Cardiac septum (tissue), 1 donor: Measurements from ENCODE around the gene C14orf93. TPM values are rescaled to one million over a fixed set of nuclear protein-coding genes. Genes with fewer than 3 reads are reported as not detected.
A peak's percentile ranks its signal among the peaks of the same experiment; 100 is the strongest.

ENCODE experiments used
- DNase-seq: peaks from one replicate; pipeline ENCODE4 v3.0.0-alpha.2; 2020; ENCODE audit warnings: low spot score
- intact Hi-C: fragments of 100-400 bp; cut with DNase I; formaldehyde crosslinking; loops from one replicate; pipeline ENCODE4 v1.14.0; 2022
- long read RNA-seq: library from polyadenylated mRNA; unstranded; transcript quantifications from one replicate; pipeline ENCODE4 v2.0.0, GENCODE V29; 2021
- total RNA-seq: library from RNA; stranded (reverse); fragmentation: NEBNext Ultra II Directional; extraction: Animal tissue kit (Norgen Biotek cat#: 25700); gene quantifications from one replicate; pipeline ENCODE4 v1.2.1, GENCODE V29; 2021
- donor health status: DM: no; HTN: no; CAD: no.

Gene C14orf93, protein sequence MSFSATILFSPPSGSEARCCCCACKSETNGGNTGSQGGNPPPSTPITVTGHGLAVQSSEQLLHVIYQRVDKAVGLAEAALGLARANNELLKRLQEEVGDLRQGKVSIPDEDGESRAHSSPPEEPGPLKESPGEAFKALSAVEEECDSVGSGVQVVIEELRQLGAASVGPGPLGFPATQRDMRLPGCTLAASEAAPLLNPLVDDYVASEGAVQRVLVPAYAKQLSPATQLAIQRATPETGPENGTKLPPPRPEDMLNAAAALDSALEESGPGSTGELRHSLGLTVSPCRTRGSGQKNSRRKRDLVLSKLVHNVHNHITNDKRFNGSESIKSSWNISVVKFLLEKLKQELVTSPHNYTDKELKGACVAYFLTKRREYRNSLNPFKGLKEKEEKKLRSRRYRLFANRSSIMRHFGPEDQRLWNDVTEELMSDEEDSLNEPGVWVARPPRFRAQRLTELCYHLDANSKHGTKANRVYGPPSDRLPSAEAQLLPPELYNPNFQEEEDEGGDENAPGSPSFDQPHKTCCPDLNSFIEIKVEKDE
- 3.7 TPM for total RNA-seq
- long read RNA-seq, partial matches to known transcripts: 2 of 10 reads
- long read RNA-seq, other reads (novel, unspliced or antisense): 6 of 10 reads

DNA sequence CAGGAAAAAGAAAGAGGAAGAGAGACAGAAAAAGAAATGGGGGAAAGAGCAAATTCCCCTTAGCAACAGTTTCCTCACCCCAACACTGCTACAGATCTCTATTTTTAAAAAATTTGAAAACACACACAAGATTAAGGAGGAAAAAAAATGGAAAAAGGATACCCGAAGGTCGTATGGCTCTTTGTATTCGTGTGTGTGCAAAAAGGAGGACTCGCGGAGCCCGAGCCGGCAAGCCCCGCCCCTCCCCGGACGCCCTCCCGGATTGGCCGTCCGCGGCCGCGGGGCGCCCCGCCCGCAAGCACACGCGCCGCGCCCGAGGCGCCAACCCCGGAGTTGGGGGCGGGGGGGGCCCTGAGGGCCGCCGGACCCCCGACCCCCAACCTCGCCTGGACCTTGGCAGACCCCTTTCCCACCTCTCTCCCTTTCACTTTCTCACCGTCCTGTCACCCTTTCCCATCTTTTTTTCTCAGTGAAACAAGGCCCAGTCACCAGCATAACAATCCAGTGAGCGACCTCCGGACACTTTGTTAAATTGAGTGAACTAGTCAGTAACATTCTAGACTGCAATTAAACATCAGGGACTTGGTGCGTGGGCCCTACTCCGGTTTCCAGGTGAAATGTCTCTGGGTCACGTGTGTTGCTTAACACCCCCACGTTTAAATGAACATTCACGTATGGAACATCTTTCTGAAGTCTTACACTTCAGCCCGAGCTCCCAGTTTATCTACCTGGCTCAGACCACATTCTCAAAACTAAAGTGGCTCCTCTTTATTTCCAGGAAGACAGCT lies at the start of gene C14orf93:
Gene C14orf93 (minus strand): TSS at position 205 of the 788 bp plus-strand sequence. CDS start 11,120 bp downstream, outside the sequence.
- DNase-seq: peak; percentile 89
- intact Hi-C loops: loop anchor here (5.0 kb wide), 1 partner anchor 47 kb away; the partner anchor contains the start of gene CDH24

- intact Hi-C loops: loop anchor here (1.0 to 5.0 kb wide), 2 partner anchors 52 to 73 kb away; no protein-coding TSS in a partner anchor
- no peak for DNase-seq
Observed at GRCh38 chr14:23058654-23059504, 48.9 kb upstream of the C14orf93 start.

GRCh38 chr14:23057757-23058653 lies 48.1 kb upstream of the C14orf93 start:
- intact Hi-C loops: loop anchor here (1.0 to 5.0 kb wide), 2 partner anchors 51 to 72 kb away; no protein-coding TSS in a partner anchor
- peak; percentile 93 for DNase-seq

DNA sequence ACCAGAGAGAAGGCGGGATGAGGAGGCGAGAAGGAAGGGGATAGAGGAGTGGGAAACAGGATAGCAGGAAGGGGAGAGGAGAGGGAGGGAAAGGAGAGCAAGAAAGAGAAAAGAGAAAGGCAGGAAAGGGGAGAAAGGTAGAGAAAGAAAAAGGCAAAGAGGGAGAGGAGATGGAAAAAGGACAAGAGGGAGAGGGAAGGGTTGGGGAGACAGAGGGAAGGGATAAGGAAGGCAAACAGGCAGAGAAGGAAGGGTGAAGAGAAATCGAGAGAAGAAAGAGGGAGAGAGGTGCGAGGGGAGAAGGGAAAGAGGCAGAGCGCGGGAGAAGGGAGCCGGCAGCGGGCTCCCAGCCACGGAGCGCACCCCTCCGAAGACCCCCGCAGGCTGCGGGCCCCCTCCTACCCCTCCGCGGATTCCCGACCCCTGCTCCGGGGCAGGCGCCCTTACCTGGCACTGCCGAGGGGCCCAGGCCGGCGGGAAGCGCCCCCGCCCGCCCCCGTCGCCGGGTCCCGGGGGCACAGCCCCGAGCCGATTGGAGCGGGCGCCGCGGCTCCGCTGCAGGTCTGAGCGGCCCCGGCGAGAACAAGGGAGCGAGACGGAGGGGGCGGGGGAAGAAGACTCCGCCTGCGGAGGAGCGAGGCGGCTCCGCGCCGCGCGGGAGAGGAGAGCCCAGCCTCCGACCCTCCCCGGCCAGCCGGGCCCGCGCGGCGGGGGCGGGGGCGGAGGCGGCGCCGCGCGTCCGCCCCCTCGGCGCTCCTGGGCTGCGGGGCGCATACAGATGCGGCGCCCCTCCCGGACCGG lies 47.2 kb upstream of the C14orf93 start, which contains the start of gene CDH24:
Gene CDH24 (minus strand): TSS at position 565 of the 801 bp plus-strand sequence. CDS start 1,787 bp downstream, outside the sequence.
- intact Hi-C loops: loop anchor here (5.0 kb wide), 1 partner anchor 50 kb away; no protein-coding TSS in a partner anchor
- peak; percentile 83 for DNase-seq

DNA sequence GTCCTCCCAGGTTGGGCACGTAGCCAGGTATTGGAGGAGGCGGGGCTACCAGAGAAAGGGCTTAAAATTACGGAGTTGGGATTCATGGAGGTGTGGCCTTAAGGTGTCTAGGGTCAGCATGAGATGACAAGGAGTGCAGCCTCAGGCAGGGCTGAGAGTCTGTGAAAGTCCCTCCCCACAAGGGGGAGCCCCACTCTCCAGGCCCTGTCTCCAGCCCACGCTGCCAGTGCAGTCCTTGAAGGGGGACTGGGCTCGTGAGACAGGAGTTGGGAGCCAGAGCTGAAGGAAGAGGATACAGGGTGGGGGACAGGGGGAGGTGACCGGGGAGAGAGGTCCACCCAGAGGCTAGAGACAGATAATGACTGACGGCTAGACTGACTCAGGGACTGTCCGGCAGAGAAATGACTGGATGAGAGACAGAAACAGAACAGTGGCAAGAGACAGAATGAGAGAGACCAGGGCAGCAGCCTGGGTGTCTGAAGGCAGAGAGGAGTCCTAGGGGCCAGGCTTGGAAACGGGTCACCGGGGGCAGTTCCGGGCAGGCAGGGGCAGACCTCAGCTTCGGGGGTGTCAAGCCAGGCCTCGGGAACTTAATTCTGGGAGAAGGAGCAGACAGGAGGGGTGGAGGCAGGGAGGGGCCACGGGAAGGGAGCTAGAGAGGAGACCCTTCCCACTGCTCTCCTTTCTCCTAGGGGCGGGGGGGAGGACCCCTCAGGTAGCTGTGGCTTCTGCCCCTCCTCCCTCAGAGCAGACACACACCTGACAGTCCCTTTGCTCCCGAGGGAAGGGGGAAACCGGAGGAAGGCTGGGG lies 46.4 kb upstream of the C14orf93 start:
- intact Hi-C loops: loop anchor here (5.0 kb wide), 1 partner anchor 49 kb away; no protein-coding TSS in a partner anchor
- no peak for DNase-seq

DNA sequence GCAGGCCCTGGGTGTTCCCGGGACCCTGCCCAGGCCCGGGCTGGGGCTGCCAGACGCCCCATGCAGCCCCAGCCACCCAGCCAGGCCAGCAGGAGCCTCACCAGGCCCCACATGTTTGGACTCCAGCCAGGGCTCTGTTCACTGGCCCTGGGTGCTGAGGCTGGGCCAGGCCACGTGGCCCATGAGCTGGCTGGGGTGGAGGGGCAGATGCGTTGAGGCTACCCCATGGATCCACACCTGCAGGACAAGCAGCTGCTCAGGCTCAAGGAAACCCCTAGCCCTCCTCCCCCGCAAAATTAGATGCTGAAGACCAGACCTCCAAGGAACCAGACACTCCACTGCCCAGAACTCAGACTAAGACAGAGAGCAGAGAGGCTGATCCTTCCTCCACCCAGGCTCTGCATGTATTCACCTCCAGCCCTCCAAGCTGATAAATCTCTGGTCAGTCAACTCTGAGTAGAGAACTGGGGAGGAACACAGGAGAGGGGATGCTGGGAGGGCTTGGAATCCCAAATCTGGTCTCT lies 45.7 kb upstream of the C14orf93 start:
- DNase-seq: no peak
- intact Hi-C loops: loop anchor here (5.0 kb wide), 1 partner anchor 48 kb away; no protein-coding TSS in a partner anchor

GRCh38 chr14:23055147-23055550 lies 45.2 kb upstream of the C14orf93 start:
- intact Hi-C loops: loop anchor here (5.0 kb wide), 1 partner anchor 48 kb away; no protein-coding TSS in a partner anchor
- no peak for DNase-seq

DNA sequence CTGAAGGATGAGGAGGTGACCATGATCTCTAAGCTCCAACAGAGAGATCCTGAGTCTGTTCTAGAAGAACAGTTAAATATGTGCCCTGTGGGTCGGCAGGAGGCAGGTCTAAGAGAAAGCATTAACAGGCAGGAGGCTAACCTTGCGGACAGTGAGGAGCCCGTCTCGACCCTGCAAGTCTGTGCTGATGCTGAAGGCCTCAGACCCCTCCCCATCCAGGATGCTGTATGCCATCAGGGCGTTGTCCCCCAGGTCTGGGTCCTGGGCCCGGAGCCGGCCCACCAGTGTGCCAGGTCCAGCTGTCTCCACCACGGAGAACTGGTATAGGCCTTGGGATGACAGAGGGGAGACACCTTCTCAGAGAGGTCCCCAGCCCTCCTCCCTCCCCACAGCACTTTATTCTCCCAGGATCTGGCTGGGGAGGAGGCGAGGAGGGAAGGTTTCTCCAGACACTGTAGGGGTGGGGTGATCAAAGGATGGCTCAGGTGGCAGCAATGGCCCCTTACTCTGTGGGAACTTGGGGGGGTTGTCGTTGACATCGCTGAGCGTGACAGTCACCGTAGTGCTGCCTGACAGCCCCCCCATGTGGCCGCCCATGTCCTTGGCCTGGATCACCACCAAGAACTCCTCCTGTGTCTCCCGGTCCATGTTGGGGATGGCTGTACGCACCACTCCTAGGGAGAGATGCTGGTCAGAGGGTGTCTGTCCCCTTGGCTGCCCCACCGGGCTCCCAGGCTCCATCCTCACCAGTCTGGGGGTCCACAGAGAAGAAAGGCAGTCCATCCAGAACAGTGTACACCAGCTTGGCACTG lies 44.3 kb upstream of the C14orf93 start:
- DNase-seq: no peak
- intact Hi-C loops: no loop called here

DNA sequence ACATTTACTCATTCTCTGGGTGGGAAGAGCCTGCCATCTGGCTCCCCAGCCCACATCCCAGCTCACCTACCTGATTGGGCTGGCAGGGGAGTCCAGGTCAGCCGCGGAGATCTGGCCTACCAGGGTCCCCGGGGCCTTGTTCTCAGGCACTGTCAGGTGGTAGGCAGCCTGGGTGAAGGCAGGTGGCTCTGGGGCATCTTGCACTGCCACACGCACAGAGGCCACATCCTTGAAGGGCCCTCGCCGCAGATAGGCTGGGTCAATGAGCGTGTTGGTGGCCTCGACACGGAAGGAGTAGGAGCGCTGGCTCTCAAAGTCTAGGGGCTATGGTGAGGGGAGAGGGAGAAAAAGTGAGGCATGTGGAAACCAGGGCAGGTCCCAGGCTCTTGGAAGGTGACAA lies 43.5 kb upstream of the C14orf93 start:
- DNase-seq: no peak
- intact Hi-C loops: no loop called here

DNA sequence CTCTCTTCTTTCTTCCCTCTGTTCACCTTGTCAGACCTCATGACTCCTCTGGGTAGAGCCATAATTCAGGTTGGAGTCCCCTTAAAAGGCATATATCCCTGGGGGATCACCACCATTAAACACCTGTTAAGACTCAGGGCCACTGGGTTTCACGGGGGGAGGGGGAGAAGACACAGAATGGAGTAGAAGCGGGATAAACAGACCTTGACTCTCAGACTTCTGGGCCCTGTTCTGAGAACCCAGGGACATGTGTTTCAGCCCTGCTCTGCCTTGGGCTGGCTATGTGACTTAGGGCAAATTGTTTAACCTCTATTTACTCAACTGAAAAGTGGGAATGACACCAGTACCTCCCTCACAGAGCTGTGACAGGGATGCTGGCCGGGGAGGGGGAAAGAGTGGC lies 42.7 kb upstream of the C14orf93 start:
- peak; percentile 38 for DNase-seq
- intact Hi-C loops: no loop called here

GRCh38 chr14:23052182-23052623 lies 42.3 kb upstream of the C14orf93 start:
- intact Hi-C loops: no loop called here
- DNase-seq: peak; percentile 67

DNA sequence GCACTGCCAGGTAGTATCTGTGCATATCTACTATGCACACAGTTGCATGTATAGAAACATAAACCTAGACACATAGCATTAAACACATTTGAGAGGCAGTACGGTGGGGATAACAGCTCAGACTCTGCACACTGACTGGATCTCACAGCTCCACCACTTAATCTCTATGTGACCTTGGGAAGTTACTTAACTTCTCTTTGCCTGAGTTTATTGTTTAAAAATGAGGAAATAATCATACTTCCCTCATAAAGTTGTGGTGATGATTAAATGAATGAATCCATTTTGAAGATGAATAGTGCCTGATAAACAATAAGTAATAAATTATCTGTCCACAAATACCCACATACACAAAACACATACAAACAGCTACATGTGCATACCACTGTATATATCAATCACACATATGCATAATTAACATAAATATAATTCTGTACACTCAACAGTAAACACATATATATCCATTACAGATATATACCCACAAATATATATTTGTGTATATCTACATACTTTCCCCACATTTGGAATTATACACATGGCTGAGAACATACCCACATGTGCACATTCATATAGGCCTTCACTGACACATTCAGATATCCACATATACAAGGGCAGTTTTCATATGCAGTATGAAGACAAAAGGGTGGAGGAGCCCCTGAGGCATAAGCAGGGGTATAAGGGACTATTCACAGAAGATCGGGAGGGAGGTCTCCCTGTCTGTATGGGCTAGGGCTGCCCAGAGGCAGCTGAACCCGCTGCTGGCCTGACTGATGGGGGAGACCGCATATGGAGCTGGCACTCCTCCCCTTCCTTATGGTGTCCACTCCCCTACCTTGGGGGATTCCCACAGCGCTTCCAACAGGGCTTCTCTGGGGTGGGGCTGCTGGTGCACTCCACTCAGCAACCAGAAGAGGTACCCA lies 41.5 kb upstream of the C14orf93 start:
- intact Hi-C loops: no loop called here
- DNase-seq: no peak

DNA sequence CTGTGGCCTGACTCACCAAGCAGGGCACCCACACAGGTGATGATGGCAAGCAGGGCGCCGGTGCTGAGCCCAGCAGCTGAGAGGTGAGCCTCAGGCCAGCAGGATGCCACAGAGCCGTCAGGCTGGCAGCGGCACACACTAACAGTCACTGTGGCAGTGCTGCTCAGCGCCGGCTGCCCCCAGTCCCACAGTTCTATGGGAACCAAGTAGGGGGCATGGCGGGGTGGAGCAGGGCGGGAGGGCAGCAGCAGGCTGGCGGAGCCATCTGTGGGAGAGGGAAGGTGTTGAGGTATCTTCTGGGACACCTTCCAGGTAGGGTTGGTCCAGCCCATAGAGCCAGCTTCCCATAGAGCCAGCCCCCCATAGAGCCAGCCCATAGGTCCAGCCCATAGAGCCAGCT lies 39.1 kb upstream of the C14orf93 start:
- intact Hi-C loops: no loop called here
- DNase-seq: no peak
